ENCODE results near the gene BCL2A1. TPM values are rescaled to one million over a fixed set of nuclear protein-coding genes. Genes with fewer than 3 reads are reported as not detected.
A peak's percentile ranks its signal among the peaks of the same experiment; 100 is the strongest.

The BCL2A1 gene
- total and polyA plus RNA-seq, 10 of the 15 experiments (the other 5 are each of a cell fraction or from before 2014, with no cell fraction given), result 181 to 570 (median 321) TPM

DNA sequence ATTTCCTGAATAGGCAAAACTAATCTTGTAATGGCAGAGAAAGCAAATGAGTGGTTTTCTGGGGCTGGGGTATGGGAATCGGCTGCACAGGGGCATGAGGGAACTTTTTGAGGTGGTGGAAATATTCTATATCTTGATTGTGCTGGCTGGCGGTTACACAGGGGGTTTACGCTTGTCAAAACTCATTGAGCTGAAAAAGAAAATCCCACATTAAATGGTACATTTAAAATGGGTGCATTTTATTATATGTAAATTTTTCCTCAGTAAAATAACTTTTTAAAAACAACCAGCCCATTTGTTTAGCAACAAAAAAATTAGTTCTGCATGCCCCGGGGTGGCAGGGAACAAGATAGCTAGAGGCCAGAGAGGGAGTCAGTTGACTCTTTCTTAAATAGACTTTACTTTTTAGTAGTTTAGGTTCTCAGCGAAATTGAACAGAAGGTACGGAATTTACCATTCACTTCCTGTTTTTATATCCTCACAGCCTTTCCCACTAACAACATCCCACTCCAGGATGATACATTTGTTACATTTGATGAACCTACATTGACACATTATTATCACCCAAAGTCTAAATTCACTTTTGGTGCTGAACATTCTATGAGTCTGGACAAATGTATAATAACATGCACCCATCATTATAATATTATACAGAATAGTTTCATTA, 41.2 kb upstream of the BCL2A1 start (continued):
- TF ChIP-seq NFIC (IDR thresholded peaks at IDR 0.05; ENCODE audit: low read depth, low read length) (peak; percentile 19; the same call in 1 of the 2 replicates), EED (IDR thresholded peaks at IDR 0.05; ENCODE audit: low read depth) (peak; percentile 42; the same call in 1 of the 2 replicates), POLR2AphosphoS2 (IDR thresholded peaks at IDR 0.05; ENCODE audit: low read depth, low read length) (no peak), IKZF2 (IDR thresholded peaks at IDR 0.05) (peak; percentile 31 to 39; a peak in 2 of 4 replicates)
- TF ChIP-seq, protein P1, sequence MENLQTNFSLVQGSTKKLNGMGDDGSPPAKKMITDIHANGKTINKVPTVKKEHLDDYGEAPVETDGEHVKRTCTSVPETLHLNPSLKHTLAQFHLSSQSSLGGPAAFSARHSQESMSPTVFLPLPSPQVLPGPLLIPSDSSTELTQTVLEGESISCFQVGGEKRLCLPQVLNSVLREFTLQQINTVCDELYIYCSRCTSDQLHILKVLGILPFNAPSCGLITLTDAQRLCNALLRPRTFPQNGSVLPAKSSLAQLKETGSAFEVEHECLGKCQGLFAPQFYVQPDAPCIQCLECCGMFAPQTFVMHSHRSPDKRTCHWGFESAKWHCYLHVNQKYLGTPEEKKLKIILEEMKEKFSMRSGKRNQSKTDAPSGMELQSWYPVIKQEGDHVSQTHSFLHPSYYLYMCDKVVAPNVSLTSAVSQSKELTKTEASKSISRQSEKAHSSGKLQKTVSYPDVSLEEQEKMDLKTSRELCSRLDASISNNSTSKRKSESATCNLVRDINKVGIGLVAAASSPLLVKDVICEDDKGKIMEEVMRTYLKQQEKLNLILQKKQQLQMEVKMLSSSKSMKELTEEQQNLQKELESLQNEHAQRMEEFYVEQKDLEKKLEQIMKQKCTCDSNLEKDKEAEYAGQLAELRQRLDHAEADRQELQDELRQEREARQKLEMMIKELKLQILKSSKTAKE (IDR thresholded peaks at IDR 0.05; ENCODE audit: low read depth, poor library complexity, severe bottlenecking), result peak; percentile 34

DNA sequence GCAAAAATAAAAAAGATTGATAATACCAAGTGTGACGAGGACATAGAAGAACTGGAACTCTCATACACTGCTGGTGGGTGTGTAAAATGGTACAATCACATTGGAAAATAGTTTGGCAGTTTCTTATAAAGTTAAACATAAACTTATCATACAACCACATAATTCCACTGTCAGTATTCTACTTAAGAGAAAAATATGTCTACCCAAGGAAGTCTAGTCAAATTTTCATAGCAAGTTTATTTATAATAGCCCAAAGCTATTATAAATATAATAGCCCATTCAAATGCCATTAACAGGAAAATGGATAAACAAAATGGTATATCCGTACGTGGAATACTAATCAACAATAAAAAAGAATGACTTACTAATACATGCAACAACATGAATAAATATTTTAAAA, 40.6 kb upstream of the BCL2A1 start:
- 1% methylated on average over 3 of the region's 3 CpGs for WGBS (ENCODE audit: insufficient coverage, insufficient replicate concordance, low lambda C conversion rate, missing lambda C conversion rate)
- Histone ChIP-seq H4K20me1 (ENCODE audit: control insufficient read depth, insufficient read depth) (no peaks in the 10 kb centered on the region), H3K27ac (ENCODE audit: control insufficient read depth, insufficient read depth) (peak overlapping the region; percentile 93), H3K4me2 (ENCODE audit: control insufficient read depth, insufficient read depth) (peak overlapping the region; percentile 93), H2AFZ (ENCODE audit: control insufficient read depth, low read depth, low read length) (no peak overlapping the region), H3K9me3 (replicated peaks; ENCODE audit: control insufficient read depth, insufficient read depth, low read length) (peaks cover 10% of the 10 kb centered on the region; the same call in 2 of the 3 replicates), H3K36me3 (ENCODE audit: control insufficient read depth in 2 of 2, insufficient read depth in 2 of 2, low read length in 1 of 2) (no peaks in the 10 kb centered on the region), H3K4me3 (no peak overlapping the region), H3K27me3 (replicated peaks in 1 of 2; ENCODE audit: control insufficient read depth in 2 of 2, insufficient read depth in 2 of 2, low read length in 1 of 2) (no peaks in the 10 kb centered on the region), H3K4me1 (ENCODE audit: control insufficient read depth, insufficient read depth, low read length) (peaks cover 43% of the 10 kb centered on the region), H3K9ac (ENCODE audit: control insufficient read depth, insufficient read depth, low read length) (peak overlapping the region; percentile 61), H3K79me2 (ENCODE audit: control insufficient read depth, insufficient read depth, low read length) (no peaks in the 10 kb centered on the region; the same call in 1 of the 2 replicates)
- intact Hi-C loops (cut with micrococcal nuclease; ENCODE audit: unreplicated experiment) (loop anchor here (2.0 to 5.0 kb wide), 3 partner anchors 21 to 161 kb away; no protein-coding TSS in a partner anchor), in situ Hi-C loops (cut with MboI) (loop anchor here (25.0 kb wide), 1 partner anchor 1276 kb away; no protein-coding TSS in a partner anchor)
- ChIA-PET CTCF (interaction anchor here (1.0 to 1.7 kb wide), 3 partner anchors 8 to 18 kb away, joined by 4 to 8 read pairs (median 5); no protein-coding TSS in a partner anchor), POLR2A (interaction anchor here (0.6 to 1.1 kb wide), 6 partner anchors 8 to 42 kb away, joined by 3 read pairs; no protein-coding TSS in a partner anchor), SMC1A (ENCODE audit: uncharacterized antibody, unreplicated experiment) (interaction anchor here (0.7 to 4.3 kb wide), 10 partner anchors 10 to 162 kb away, joined by 3 to 20 read pairs (median 4); partner anchors contain the start of gene BCL2A1), RAD21 (ENCODE audit: unreplicated experiment) (interaction anchor here (0.9 to 2.2 kb wide), 8 partner anchors 10 to 61 kb away, joined by 3 to 10 read pairs (median 4); no protein-coding TSS in a partner anchor)
- TF ChIP-seq RCOR1 (conservative IDR thresholded peaks at IDR 0.05; ENCODE audit: low read depth, low read length) (no peak), ASH2L (IDR thresholded peaks at IDR 0.05; ENCODE audit: borderline replicate concordance, low read depth) (no peak), SMC3 (IDR thresholded peaks at IDR 0.05; ENCODE audit: borderline replicate concordance, low read length) (no peak), ZBED1 (IDR thresholded peaks at IDR 0.05; ENCODE audit: borderline replicate concordance) (no peak), NR2C2 (IDR thresholded peaks at IDR 0.05; ENCODE audit: borderline replicate concordance, control insufficient read depth, insufficient read length, low read depth) (no peak), NR2C1 (IDR thresholded peaks at IDR 0.05) (no peak), ZNF207 (IDR thresholded peaks at IDR 0.05; ENCODE audit: borderline replicate concordance) (no peak), GATAD2B (conservative IDR thresholded peaks at IDR 0.05; ENCODE audit: low read depth) (no peak)
- TF ChIP-seq, protein P2, sequence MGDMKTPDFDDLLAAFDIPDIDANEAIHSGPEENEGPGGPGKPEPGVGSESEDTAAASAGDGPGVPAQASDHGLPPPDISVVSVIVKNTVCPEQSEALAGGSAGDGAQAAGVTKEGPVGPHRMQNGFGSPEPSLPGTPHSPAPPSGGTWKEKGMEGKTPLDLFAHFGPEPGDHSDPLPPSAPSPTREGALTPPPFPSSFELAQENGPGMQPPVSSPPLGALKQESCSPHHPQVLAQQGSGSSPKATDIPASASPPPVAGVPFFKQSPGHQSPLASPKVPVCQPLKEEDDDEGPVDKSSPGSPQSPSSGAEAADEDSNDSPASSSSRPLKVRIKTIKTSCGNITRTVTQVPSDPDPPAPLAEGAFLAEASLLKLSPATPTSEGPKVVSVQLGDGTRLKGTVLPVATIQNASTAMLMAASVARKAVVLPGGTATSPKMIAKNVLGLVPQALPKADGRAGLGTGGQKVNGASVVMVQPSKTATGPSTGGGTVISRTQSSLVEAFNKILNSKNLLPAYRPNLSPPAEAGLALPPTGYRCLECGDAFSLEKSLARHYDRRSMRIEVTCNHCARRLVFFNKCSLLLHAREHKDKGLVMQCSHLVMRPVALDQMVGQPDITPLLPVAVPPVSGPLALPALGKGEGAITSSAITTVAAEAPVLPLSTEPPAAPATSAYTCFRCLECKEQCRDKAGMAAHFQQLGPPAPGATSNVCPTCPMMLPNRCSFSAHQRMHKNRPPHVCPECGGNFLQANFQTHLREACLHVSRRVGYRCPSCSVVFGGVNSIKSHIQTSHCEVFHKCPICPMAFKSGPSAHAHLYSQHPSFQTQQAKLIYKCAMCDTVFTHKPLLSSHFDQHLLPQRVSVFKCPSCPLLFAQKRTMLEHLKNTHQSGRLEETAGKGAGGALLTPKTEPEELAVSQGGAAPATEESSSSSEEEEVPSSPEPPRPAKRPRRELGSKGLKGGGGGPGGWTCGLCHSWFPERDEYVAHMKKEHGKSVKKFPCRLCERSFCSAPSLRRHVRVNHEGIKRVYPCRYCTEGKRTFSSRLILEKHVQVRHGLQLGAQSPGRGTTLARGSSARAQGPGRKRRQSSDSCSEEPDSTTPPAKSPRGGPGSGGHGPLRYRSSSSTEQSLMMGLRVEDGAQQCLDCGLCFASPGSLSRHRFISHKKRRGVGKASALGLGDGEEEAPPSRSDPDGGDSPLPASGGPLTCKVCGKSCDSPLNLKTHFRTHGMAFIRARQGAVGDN (IDR thresholded peaks at IDR 0.05), result no peak
- no peak for DNase-seq (ENCODE audit: low read depth, low spot score)
- FAIRE-seq, result no peak
- no peak for ATAC-seq
- no TSS peak for BruUV-seq (replicated peaks)

All from GM12878 (cell line).